Left ventricle myocardium inferior (tissue), 1 donor: Measurements from ENCODE around the gene XKR8. TPM values are rescaled to one million over a fixed set of nuclear protein-coding genes. Genes with fewer than 3 reads are reported as not detected.

Source experiments
- DNase-seq: peaks from one replicate; pipeline ENCODE4 v3.0.0-alpha.2; 2020
- H3K27ac ChIP-seq: fragments of 200-600 bp; replicated peaks from 2 replicates; pipeline ENCODE4 v1.8.0; 2021
- H3K27me3 ChIP-seq: fragments of 200-600 bp; 2 replicates; pipeline ENCODE4 v1.8.0; 2021; ENCODE audit warnings: low read depth
- H3K36me3 ChIP-seq: fragments of 200-600 bp; 2 replicates; pipeline ENCODE4 v1.8.0; 2021
- H3K4me1 ChIP-seq: fragments of 200-600 bp; 2 replicates; pipeline ENCODE4 v1.8.0; 2021
- H3K4me3 ChIP-seq: fragments of 200-600 bp; 2 replicates; pipeline ENCODE4 v1.8.0; 2021; ENCODE audit warnings: mild to moderate bottlenecking, moderate library complexity
- H3K9me3 ChIP-seq: fragments of 200-600 bp; replicated peaks from 2 replicates; pipeline ENCODE4 v1.8.0; 2021
- intact Hi-C: fragments of 100-400 bp; cut with micrococcal nuclease; formaldehyde crosslinking; loops from one replicate; pipeline ENCODE4 v1.11.0; 2022
- total RNA-seq: library from RNA; stranded (reverse); fragmentation: NEBNext Ultra II Directional; extraction: Animal tissue kit (Norgen Biotek cat#: 25700); gene quantifications from one replicate; pipeline ENCODE4 v1.2.1, GENCODE V29; 2021
- TF ChIP-seq, protein P1 (sequence below): fragments of 200-600 bp; IDR thresholded peaks from 2 replicates; pipeline ENCODE4 v1.8.0; 2021; ENCODE audit warnings: antibody characterized with exemption, mild to moderate bottlenecking, borderline replicate concordance
- donor health status: DM: no; HTN: yes; CAD: no; lungs with severe emphysema.

The XKR8 gene
- total RNA-seq, 1 donor from 2014 or later, result 4.8 TPM

DNA sequence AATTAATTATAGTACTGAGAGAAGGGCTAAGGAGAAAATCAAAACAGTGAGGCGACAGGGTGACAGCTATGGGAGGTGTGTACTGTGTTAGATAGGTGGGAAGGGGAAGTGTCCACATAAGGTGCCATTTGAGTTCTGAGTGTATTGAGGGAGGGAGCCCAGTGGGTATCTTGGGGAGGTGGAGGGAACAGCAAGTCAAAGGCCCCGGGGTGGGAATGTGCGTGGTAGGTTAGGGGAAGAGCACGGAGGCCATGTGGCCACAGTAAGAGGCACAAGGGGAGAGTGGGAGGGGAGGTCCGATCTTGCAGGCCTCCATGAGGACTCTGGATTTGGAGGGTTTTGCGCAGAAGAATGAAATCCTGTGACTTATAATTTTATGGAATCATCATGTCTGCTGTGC, 3.0 kb upstream of the XKR8 start:
- intact Hi-C loops, result no loop called here
- DNase-seq, result no peak
- Histone ChIP-seq H3K4me3 (no peak overlapping the region), H3K27me3 (no peaks in the 10 kb centered on the region), H3K4me1 (peaks cover 30% of the 10 kb centered on the region), H3K9me3 (no peaks in the 10 kb centered on the region), H3K27ac (no peak overlapping the region), H3K36me3 (no peaks in the 10 kb centered on the region)
- TF ChIP-seq, protein P1, sequence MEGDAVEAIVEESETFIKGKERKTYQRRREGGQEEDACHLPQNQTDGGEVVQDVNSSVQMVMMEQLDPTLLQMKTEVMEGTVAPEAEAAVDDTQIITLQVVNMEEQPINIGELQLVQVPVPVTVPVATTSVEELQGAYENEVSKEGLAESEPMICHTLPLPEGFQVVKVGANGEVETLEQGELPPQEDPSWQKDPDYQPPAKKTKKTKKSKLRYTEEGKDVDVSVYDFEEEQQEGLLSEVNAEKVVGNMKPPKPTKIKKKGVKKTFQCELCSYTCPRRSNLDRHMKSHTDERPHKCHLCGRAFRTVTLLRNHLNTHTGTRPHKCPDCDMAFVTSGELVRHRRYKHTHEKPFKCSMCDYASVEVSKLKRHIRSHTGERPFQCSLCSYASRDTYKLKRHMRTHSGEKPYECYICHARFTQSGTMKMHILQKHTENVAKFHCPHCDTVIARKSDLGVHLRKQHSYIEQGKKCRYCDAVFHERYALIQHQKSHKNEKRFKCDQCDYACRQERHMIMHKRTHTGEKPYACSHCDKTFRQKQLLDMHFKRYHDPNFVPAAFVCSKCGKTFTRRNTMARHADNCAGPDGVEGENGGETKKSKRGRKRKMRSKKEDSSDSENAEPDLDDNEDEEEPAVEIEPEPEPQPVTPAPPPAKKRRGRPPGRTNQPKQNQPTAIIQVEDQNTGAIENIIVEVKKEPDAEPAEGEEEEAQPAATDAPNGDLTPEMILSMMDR, result no peak

DNA sequence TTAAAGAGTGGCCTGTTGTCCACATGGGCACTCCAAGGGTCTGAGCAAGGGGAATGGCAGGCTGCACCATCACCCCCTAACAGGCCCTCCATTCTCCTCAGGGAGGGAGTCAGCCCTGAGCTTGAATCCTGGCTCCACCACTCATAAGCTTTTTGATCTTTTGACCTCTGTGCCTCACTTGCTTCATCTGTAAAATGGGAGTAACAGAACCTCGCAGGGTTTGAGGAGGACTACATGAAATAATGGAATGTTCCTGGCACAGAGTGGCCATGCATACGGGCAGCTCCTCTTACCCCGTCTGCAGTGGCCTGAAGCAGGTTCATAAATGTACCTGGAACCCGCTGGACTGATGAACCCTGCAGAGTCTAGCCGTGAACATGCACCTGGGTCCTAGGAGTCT, 2.1 kb upstream of the XKR8 start:
- TF ChIP-seq, protein P1, result no peak
- Histone ChIP-seq H3K9me3 (no peaks in the 10 kb centered on the region), H3K4me1 (peaks cover 30% of the 10 kb centered on the region), H3K36me3 (no peaks in the 10 kb centered on the region), H3K27me3 (no peaks in the 10 kb centered on the region), H3K4me3 (no peak overlapping the region), H3K27ac (no peak overlapping the region)
- intact Hi-C loops, result no loop called here
- no peak for DNase-seq

DNA sequence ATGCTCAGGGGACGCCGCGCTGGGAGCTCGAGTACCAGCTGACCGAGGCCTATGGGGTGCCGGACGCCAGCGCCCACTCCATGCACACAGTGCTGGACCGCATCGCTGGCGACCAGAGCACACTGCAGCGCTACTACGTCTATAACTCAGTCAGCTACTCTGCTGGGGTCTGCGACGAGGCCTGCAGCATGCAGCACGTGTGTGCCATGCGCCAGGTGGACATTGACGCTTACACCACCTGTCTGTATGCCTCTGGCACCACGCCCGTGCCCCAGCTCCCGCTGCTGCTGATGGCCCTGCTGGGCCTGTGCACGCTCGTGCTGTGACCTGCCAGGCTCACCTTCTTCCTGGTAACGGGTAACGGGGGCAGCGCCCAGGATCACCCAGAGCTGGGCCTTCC, 1.3 kb upstream of the XKR8 start:
- H3K4me1 ChIP-seq, result peaks cover 30% of the 10 kb centered on the region
- intact Hi-C loops, result no loop called here
- TF ChIP-seq, protein P1, result no peak
- peaks cover 5% of the 10 kb centered on the region for H3K36me3 ChIP-seq
- peak overlapping the region; percentile 83 for H3K4me3 ChIP-seq
- H3K27ac ChIP-seq, result peak overlapping the region; percentile 91
- H3K9me3 ChIP-seq, result no peaks in the 10 kb centered on the region
- no peak for DNase-seq
- no peaks in the 10 kb centered on the region for H3K27me3 ChIP-seq

DNA sequence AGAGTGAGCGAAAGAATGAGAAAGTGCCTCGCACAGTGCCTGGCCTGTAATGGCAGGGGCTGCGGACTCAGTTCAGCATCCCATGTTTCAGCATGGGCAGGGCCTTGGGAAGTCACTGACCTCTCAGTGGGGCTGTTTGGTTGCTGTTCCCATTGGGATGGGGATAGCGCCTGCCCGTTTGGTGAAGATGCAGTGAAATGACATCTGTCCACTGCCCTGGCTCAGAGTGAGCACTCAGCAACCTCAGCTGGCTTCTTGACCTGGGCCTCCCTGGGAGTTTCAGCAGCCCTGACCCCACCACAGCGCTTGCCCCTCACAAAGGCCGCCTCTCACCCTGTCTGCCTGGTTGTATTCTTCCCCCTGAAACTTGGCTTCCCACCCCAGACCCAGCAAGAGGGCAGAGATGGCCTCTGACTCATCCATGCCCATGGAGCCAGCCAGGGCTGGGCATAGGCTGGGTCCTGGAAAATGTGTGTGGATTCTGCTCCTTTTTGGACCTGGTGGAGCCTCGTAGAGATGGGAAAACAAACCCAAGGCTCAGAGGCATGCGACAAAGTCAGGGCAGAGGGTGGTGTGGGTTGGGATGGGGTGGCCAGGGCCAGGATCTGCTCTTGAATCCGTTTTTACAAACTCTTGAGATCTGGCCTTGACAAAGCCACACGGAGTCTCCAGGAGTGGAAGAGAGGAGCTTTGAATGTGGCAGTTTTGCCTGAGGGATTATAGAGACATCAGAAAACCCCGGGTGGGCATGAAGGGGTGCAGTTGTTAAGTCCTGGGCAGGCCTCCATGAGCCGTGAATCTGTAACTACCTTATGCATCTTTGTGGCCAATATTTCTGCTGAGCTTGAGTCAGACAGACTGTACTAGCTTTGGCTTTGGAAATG, 1.2 kb downstream of the XKR8 start:
- Histone ChIP-seq H3K36me3 (peaks cover 23% of the 10 kb centered on the region), H3K4me3 (peak overlapping the region; percentile 83), H3K9me3 (no peaks in the 10 kb centered on the region), H3K4me1 (peaks cover 30% of the 10 kb centered on the region), H3K27me3 (no peaks in the 10 kb centered on the region), H3K27ac (peak overlapping the region; percentile 91)
- TF ChIP-seq, protein P1, result no peak
- intact Hi-C loops, result no loop called here
- no peak for DNase-seq

DNA sequence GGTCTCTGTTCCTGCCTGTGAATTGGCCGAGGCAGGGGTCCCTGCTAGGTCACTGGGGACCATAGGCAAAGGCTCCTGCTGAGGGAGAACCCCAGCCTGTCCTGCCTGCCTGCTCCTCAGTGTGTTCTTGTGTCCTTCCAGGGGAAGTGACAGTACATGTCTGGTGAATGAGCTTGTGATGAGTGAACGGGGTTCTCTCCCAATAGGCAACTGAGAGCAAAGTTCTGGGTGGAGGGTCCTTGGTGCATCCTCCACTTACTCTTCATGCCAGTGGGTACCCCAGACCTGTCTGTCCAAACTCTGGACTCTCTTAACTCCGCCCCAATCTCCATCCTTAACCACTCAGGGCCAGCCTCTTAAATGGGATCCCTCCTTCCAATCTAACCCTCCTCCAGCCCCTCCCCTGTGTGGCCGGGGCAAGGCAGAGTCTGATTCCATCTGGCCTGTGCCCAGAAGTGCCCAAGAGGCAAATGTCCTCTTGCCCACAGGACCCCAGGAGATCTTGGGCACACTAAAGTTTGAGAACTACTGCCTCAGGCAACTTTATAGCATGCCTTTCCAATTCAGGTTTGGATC, 2.0 kb downstream of the XKR8 start:
- H3K4me3 ChIP-seq, result peak overlapping the region; percentile 83
- no peak for DNase-seq
- H3K4me1 ChIP-seq, result peaks cover 30% of the 10 kb centered on the region
- no peaks in the 10 kb centered on the region for H3K27me3 ChIP-seq
- H3K9me3 ChIP-seq, result no peaks in the 10 kb centered on the region
- peaks cover 29% of the 10 kb centered on the region for H3K36me3 ChIP-seq
- TF ChIP-seq, protein P1, result no peak
- intact Hi-C loops, result no loop called here
- H3K27ac ChIP-seq, result peak overlapping the region; percentile 91
